OCI-LY1 (cell line): ENCODE data around the gene PHLDB3.

Experiments
- H2AFZ ChIP-seq: fragments of 200-600 bp; sonication (generic), shearing (Covaris generic); 2 replicates; pipeline ENCODE4 v1.6.0; 2014; ENCODE audit warnings: antibody characterized with exemption, mild to moderate bottlenecking, low read length
- H3F3A ChIP-seq: fragments of 200-600 bp; sonication (generic), shearing (Covaris generic); 2 replicates; pipeline ENCODE4 v1.6.0; 2014; ENCODE audit warnings: mild to moderate bottlenecking, antibody characterized with exemption, low read length, moderate library complexity; ENCODE audit not compliant: insufficient read depth
- H3K27ac ChIP-seq: fragments of 200-600 bp; sonication (generic); 2 replicates; pipeline ENCODE4 v1.5.1; 2014; ENCODE audit warnings: low read length, mixed run types, mild to moderate bottlenecking, low read depth; ENCODE audit not compliant: poor library complexity, severe bottlenecking
- H3K27me3 ChIP-seq: fragments of 200-600 bp; sonication (generic); 2 replicates; pipeline ENCODE4 v1.6.0; 2014; ENCODE audit warnings: antibody characterized with exemption, mild to moderate bottlenecking, low read length, moderate library complexity; ENCODE audit not compliant: insufficient read depth
- H3K36me3 ChIP-seq: fragments of 200-600 bp; sonication (generic); 2 replicates; pipeline ENCODE4 v1.6.1; 2014; ENCODE audit warnings: mild to moderate bottlenecking, antibody characterized with exemption, low read length, moderate library complexity, mixed read lengths; ENCODE audit not compliant: insufficient read depth
- H3K4me1 ChIP-seq: fragments of 200-600 bp; sonication (generic); 2 replicates; pipeline ENCODE4 v1.5.1; 2014; ENCODE audit warnings: mild to moderate bottlenecking, low read length, moderate library complexity; ENCODE audit not compliant: insufficient read depth, severe bottlenecking
- H3K4me2 ChIP-seq: fragments of 200-600 bp; sonication (generic), shearing (Covaris generic); 2 replicates; pipeline ENCODE4 v1.6.1; 2014; ENCODE audit warnings: low read length
- H3K4me3 ChIP-seq: fragments of 200-600 bp; sonication (generic); 2 replicates; pipeline ENCODE4 v1.5.1; 2014; ENCODE audit warnings: low read length, low read depth, mild to moderate bottlenecking, mixed read lengths; ENCODE audit not compliant: poor library complexity, severe bottlenecking
- H3K79me2 ChIP-seq: fragments of 200-600 bp; shearing (Covaris generic); 2 replicates; pipeline ENCODE4 v1.6.1; 2016; ENCODE audit warnings: mixed run types, low read length, mixed read lengths; ENCODE audit not compliant: insufficient read depth
- H3K9ac ChIP-seq: fragments of 200-600 bp; sonication (generic), shearing (Covaris generic); 2 replicates; pipeline ENCODE4 v1.6.1; 2014; ENCODE audit warnings: mild to moderate bottlenecking, low read length, mixed read lengths
- H3K9me2 ChIP-seq: fragments of 200-600 bp; sonication (generic), shearing (Covaris generic); 2 replicates; pipeline ENCODE4 v1.6.1; 2014; ENCODE audit warnings: low read depth, mild to moderate bottlenecking, low read length, mixed read lengths
- H3K9me3 ChIP-seq: fragments of 200-600 bp; shearing (Covaris generic); 2 replicates; pipeline ENCODE4 v1.6.1; 2014; ENCODE audit warnings: low read length, mixed read lengths
- H4K20me1 ChIP-seq: fragments of 200-600 bp; sonication (generic), shearing (Covaris generic); 2 replicates; pipeline ENCODE4 v1.6.0; 2016; ENCODE audit warnings: mild to moderate bottlenecking, low read length; ENCODE audit not compliant: insufficient read depth
- EZH2 ChIP-seq: fragments of 200-600 bp; sonication (generic), shearing (Covaris generic); IDR thresholded peaks from 2 replicates; pipeline ENCODE4 v1.8.0; 2017; ENCODE audit warnings: borderline replicate concordance, mixed run types, mild to moderate bottlenecking, antibody characterized with exemption, low read length, moderate library complexity, mixed read lengths
- TF ChIP-seq, protein P1 (sequence below): fragments of 200-600 bp; sonication (generic), shearing (Covaris generic); IDR thresholded peaks from 2 replicates; pipeline ENCODE4 v1.5.1; 2017; ENCODE audit warnings: mild to moderate bottlenecking, antibody characterized with exemption, low read length, moderate library complexity, mixed read lengths

PHLDB3 gene

DNA sequence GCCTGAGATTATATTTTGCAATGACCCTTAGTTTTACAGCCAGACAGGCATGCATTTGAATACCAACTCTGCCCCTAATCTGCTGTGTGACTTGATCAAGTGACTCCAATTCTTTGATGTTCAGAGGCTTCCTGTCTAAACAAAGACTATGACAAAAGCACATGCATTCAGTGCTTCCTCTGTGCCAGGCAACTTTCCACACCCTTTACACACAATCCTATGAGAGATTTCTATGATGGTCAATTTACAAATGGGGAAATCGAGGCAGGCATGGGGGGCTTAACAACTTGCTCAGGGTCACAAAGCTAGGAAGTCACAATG, 35.4 kb downstream of the PHLDB3 start:
- H3K4me1 ChIP-seq: peaks cover 7% of the 10 kb centered on the region
- no peaks in the 10 kb centered on the region for H3K27me3 ChIP-seq
- H3K4me3 ChIP-seq: no peak overlapping the region
- H4K20me1 ChIP-seq: no peaks in the 10 kb centered on the region
- H3K9me2 ChIP-seq: no peaks in the 10 kb centered on the region
- no peaks in the 10 kb centered on the region for H3F3A ChIP-seq
- no peaks in the 10 kb centered on the region for H3K9me3 ChIP-seq
- no peak overlapping the region for H2AFZ ChIP-seq
- H3K4me2 ChIP-seq: no peak overlapping the region
- H3K27ac ChIP-seq: no peak overlapping the region
- H3K9ac ChIP-seq: no peak overlapping the region
- H3K36me3 ChIP-seq: no peaks in the 10 kb centered on the region
- TF ChIP-seq EZH2: no peak
- TF ChIP-seq, protein P1, sequence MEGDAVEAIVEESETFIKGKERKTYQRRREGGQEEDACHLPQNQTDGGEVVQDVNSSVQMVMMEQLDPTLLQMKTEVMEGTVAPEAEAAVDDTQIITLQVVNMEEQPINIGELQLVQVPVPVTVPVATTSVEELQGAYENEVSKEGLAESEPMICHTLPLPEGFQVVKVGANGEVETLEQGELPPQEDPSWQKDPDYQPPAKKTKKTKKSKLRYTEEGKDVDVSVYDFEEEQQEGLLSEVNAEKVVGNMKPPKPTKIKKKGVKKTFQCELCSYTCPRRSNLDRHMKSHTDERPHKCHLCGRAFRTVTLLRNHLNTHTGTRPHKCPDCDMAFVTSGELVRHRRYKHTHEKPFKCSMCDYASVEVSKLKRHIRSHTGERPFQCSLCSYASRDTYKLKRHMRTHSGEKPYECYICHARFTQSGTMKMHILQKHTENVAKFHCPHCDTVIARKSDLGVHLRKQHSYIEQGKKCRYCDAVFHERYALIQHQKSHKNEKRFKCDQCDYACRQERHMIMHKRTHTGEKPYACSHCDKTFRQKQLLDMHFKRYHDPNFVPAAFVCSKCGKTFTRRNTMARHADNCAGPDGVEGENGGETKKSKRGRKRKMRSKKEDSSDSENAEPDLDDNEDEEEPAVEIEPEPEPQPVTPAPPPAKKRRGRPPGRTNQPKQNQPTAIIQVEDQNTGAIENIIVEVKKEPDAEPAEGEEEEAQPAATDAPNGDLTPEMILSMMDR: no peak
- H3K79me2 ChIP-seq: no peaks in the 10 kb centered on the region

DNA sequence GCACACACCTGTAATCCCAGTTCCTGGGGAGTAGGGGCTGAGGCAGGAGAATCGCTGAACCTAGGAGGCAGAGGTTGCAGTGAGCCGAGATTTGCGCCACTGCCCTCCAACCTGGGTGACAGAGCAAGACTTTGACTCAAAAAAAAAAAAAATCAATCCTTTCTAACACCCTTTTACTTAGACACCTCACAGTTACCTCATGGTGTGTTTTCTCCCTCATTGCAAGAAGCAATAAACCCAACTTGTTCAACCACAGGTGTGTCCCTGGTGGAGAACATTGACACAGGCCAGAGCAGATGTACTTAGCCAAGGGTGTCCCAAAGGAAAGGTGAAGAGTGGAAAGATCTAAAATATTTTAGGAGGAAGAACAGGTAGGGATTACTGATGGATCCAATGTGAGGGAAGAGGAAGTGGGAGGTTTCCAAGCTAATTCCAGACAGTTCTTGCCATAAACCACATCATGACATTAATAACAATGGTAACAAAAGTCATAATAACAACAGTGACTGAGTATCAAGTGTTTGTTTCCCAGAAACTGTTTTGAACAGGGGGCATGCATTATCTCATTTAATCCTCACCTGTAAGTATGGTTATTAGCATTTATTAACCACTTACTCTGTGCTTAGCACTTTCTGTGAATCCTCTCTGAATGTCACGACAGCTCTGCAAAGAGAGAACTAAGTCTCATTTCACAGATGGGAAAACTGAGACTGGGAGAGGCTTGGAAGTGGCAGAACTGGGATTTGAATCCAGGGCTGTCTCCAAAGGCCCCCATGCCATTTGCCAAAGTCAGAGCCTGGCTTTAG, 36.0 kb downstream of the PHLDB3 start:
- Histone ChIP-seq H2AFZ (no peak overlapping the region), H3K36me3 (no peaks in the 10 kb centered on the region), H3F3A (no peaks in the 10 kb centered on the region), H3K9ac (no peak overlapping the region), H3K27me3 (no peaks in the 10 kb centered on the region), H3K9me2 (no peaks in the 10 kb centered on the region), H3K4me3 (no peak overlapping the region), H3K9me3 (no peaks in the 10 kb centered on the region), H4K20me1 (no peaks in the 10 kb centered on the region), H3K27ac (no peak overlapping the region), H3K4me2 (no peak overlapping the region), H3K4me1 (peaks cover 11% of the 10 kb centered on the region), H3K79me2 (no peaks in the 10 kb centered on the region)
- TF ChIP-seq, protein P1: no peak
- TF ChIP-seq EZH2: no peak

DNA sequence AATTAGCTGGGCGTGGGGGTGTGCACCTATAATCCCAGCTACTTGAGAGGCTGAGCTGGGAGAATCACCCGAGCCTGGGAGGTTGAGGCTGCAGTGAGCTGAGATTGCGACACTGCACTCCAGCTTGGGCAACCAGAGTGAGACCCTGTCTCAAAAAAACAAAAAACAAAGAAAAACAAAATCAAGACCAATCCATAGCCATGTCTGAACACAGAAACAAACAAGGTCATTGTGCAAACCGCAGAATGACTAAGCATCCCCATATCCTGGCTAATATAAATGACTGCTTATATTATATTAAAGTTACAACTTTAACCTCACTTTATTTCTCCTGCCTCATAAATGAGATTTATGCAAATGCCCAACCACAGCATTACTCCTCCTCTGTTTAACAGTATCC, 36.8 kb downstream of the PHLDB3 start:
- Histone ChIP-seq H3K4me3 (no peak overlapping the region), H3K9me3 (no peaks in the 10 kb centered on the region), H4K20me1 (no peaks in the 10 kb centered on the region), H3F3A (no peaks in the 10 kb centered on the region), H3K9ac (no peak overlapping the region), H2AFZ (no peak overlapping the region), H3K4me2 (no peak overlapping the region), H3K9me2 (no peaks in the 10 kb centered on the region), H3K79me2 (no peaks in the 10 kb centered on the region), H3K36me3 (no peaks in the 10 kb centered on the region), H3K27ac (no peak overlapping the region), H3K4me1 (peaks cover 11% of the 10 kb centered on the region), H3K27me3 (no peaks in the 10 kb centered on the region; the same call in 1 of the 2 replicates)
- TF ChIP-seq, protein P1: no peak
- TF ChIP-seq EZH2: no peak
